GM06990 (cell line): ENCODE measurements around the gene PAX5.

Source experiments
- DNase-seq: peaks from one replicate; pipeline ENCODE4 v3.0.0-alpha.2; 2011; ENCODE audit not compliant: insufficient read length; ENCODE audit errors: extremely low read depth
- H3K27me3 ChIP-seq: replicated peaks from 2 replicates; pipeline ENCODE4 v1.6.0; 2011; ENCODE audit warnings: low read length; ENCODE audit not compliant: control insufficient read depth, insufficient read depth
- H3K36me3 ChIP-seq: 2 replicates; pipeline ENCODE4 v1.5.1; 2011; ENCODE audit warnings: low read length; ENCODE audit not compliant: control insufficient read depth, insufficient read depth
- H3K4me3 ChIP-seq: replicated peaks from 2 replicates; pipeline ENCODE4 v1.5.1; 2011; ENCODE audit warnings: low read depth, mild to moderate bottlenecking, control low read depth, low read length
- CTCF ChIP-seq: IDR thresholded peaks from 2 replicates; pipeline ENCODE4 v1.5.1; 2011; ENCODE audit warnings: low read length, control low read depth, mild to moderate bottlenecking, inconsistent platforms; ENCODE audit not compliant: insufficient read depth, poor library complexity, severe bottlenecking

Gene PAX5

DNA sequence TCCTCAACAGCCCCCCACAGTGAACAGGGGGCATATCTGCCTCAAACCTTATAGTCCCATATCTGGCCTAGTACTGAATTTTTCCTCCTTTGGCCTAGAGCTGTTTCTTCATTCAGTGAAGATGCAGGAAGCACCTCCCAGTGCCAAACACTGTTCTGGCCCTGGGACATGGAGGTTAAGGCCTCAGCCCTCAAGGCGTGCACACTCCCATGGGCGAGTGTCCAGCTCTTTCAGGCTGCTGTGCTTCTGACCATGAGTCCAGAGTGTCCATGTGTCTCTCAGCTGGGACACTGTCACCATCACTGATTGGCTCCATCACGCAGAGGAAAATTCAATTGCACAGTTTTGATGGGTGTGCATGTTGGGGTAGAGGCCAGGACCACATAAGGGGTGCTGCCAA, 151.5 kb downstream of the PAX5 start:
- Histone ChIP-seq H3K4me3 (no peak overlapping the region), H3K27me3 (no peaks in the 10 kb centered on the region), H3K36me3 (peaks cover 29% of the 10 kb centered on the region)
- no peak for DNase-seq
- TF ChIP-seq CTCF: no peak

- Histone ChIP-seq H3K4me3 (no peak overlapping the region), H3K27me3 (no peaks in the 10 kb centered on the region), H3K36me3 (peaks cover 29% of the 10 kb centered on the region)
- no peak for DNase-seq
- no peak for TF ChIP-seq CTCF
Observed at GRCh38 chr9:36881743-36882441, 152.2 kb downstream of the PAX5 start.

DNA sequence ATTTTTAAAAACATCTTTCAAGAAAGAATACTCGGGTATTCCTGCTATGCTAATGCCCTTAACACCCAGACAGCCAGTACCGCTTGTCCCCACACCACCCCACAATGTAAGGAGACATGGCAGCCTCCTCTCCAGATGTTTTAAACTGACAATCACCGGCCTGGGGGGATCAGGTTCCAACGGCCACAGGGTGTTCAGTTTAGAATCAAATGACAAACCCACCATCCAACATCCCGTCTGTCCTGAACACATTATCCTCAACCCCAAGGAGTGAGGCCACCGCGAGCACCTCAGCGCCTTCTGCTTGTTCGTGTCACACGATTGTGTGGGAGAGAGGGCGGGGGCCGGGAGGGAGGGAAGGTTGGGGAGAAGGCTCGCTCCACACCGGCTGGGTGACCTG, 152.8 kb downstream of the PAX5 start:
- no peak overlapping the region for H3K4me3 ChIP-seq
- no peak for DNase-seq
- H3K36me3 ChIP-seq: peaks cover 29% of the 10 kb centered on the region
- H3K27me3 ChIP-seq: no peaks in the 10 kb centered on the region
- no peak for TF ChIP-seq CTCF

DNA sequence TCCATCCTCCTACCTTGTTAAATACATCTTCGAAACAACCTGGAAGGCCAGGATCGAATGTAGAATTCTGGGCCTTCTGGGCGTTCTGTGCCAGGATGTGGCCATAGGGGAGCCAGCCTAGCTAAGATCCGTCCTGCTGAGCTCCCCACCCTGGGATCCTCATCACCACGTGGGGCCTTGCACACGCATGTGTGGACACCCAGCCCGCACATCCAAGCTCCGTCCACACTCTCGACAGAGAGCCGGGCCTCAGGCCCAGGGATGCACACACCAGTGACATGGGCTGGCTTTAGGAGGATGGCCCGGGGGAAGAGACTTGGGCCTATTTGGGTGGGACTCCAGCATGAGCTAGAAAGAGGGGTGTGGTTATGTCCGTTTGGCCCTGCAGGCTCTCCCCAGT, 154.0 kb downstream of the PAX5 start:
- Histone ChIP-seq H3K27me3 (no peaks in the 10 kb centered on the region), H3K4me3 (no peak overlapping the region), H3K36me3 (peaks cover 30% of the 10 kb centered on the region)
- no peak for TF ChIP-seq CTCF
- DNase-seq: no peak

- peak; percentile 58 for DNase-seq
- peaks cover 32% of the 10 kb centered on the region for H3K36me3 ChIP-seq
- no peak for TF ChIP-seq CTCF
- no peak overlapping the region for H3K4me3 ChIP-seq
- H3K27me3 ChIP-seq: no peaks in the 10 kb centered on the region
Observed at GRCh38 chr9:36878986-36879982, 154.8 kb downstream of the PAX5 start.
